ENCODE data around the gene FSCB.
"Not testable (repeated sequence)": the region's sequence is repeated elsewhere in the genome, so short reads cannot be mapped to it uniquely, and the experiment has no call there.

The FSCB gene

GRCh38 chr14:44507183-44507582 is at the start of gene FSCB:
TSS of gene FSCB (minus strand) at chr14:44507283. CDS start at chr14:44506987, 296 bp downstream.
- H3K4me3 ChIP-seq (ENCODE audit: low read depth in 1 of 2, low read length in 2 of 2): no peak within 1 kb of the TSS

DNA sequence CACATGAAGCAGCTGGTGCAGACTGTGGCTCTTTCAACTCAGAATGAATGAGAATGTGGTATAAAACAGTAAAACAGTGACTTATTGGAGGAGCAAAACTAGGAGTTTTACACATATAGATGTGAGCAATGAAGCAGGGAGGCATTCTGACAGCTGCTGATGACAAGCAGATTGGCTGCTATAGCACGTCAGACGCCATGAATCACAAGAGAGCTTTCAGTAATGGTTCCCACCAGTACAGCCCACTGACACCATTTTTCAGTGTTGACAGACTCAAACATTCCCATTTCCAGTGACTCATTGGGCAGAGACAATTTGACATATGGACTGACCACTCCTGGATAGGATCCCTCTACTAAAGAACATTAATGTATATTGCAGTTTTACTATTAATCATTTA is 24.6 kb upstream of the FSCB start:
- H3K4me3 ChIP-seq (ENCODE audit: low read depth in 1 of 2, low read length in 2 of 2): no peak overlapping the region
- no peak overlapping the region for H3K9ac ChIP-seq (ENCODE audit: low read depth in 1 of 2, low read length in 2 of 2)

More at GRCh38 chr14:44507183-44507582, at the start of gene FSCB:
- H3K9ac ChIP-seq (ENCODE audit: low read depth in 1 of 2, low read length in 2 of 2): no peak within 1 kb of the TSS
- no peaks in the 10 kb centered on the region for H3K36me3 ChIP-seq (ENCODE audit: control insufficient read depth in 1 of 2, insufficient read depth in 2 of 2, low read length in 2 of 2)
- peaks cover 0 to 2% of the 10 kb centered on the region in 2 donors for H3K9me3 ChIP-seq (ENCODE audit: control insufficient read depth in 1 of 2, low read length in 2 of 2)
- no peak within 1 kb of the TSS for H3K27ac ChIP-seq (ENCODE audit: low read depth, low read length)
- no peaks in the 10 kb centered on the region for H3K4me1 ChIP-seq (ENCODE audit: control insufficient read depth in 1 of 2, insufficient read depth in 2 of 2, low read length in 2 of 2)
- no peaks in the 10 kb centered on the region for H3K27me3 ChIP-seq (ENCODE audit: control insufficient read depth in 1 of 2, insufficient read depth in 2 of 2, low read length in 2 of 2)

GRCh38 chr14:44530475-44530874 is 23.4 kb upstream of the FSCB start:
- no peaks in the 10 kb centered on the region for H3K4me1 ChIP-seq (ENCODE audit: control insufficient read depth in 1 of 2, insufficient read depth in 2 of 2, low read length in 2 of 2)
- no peaks in the 10 kb centered on the region for H3K9me3 ChIP-seq (ENCODE audit: control insufficient read depth in 1 of 2, low read length in 2 of 2)
- H3K36me3 ChIP-seq (ENCODE audit: control insufficient read depth in 1 of 2, insufficient read depth in 2 of 2, low read length in 2 of 2): no peaks in the 10 kb centered on the region
- H3K27ac ChIP-seq (ENCODE audit: low read depth, low read length): no peak overlapping the region
- H3K4me3 ChIP-seq (ENCODE audit: low read depth in 1 of 2, low read length in 2 of 2): no peak overlapping the region
- H3K9ac ChIP-seq (ENCODE audit: low read depth in 1 of 2, low read length in 2 of 2): no peak overlapping the region
- H3K27me3 ChIP-seq (ENCODE audit: control insufficient read depth in 1 of 2, insufficient read depth in 2 of 2, low read length in 2 of 2): no peaks in the 10 kb centered on the region

More for the DNA sequence above, 24.6 kb upstream of the FSCB start:
- H3K27me3 ChIP-seq (ENCODE audit: control insufficient read depth in 1 of 2, insufficient read depth in 2 of 2, low read length in 2 of 2): no peaks in the 10 kb centered on the region
- no peaks in the 10 kb centered on the region for H3K36me3 ChIP-seq (ENCODE audit: control insufficient read depth in 1 of 2, insufficient read depth in 2 of 2, low read length in 2 of 2)
- H3K4me1 ChIP-seq (ENCODE audit: control insufficient read depth in 1 of 2, insufficient read depth in 2 of 2, low read length in 2 of 2): no peaks in the 10 kb centered on the region
- H3K9me3 ChIP-seq (ENCODE audit: control insufficient read depth in 1 of 2, low read length in 2 of 2): no peaks in the 10 kb centered on the region
- H3K27ac ChIP-seq (ENCODE audit: low read depth, low read length): no peak overlapping the region

DNA sequence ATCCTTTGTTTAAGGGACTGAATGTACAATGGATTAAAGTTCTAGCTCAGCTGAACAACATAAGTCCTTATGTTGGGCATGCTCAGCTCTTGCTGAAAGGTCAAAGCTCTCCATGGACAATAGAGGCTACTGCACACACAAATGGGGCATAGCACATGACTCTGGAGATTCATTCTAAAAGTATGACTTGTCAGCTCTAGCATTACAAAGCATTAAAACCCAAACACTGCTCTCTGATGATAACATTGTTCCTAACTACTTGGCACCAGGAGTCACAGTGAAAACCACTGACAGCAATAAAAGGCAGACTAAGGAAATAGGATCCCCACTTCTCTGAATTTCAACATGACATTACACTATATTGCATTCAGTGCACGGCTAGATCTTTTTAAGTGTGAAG is 21.9 kb upstream of the FSCB start:
- H3K9ac ChIP-seq (ENCODE audit: low read depth in 1 of 2, low read length in 2 of 2): no peak overlapping the region
- H3K4me1 ChIP-seq (ENCODE audit: control insufficient read depth in 1 of 2, insufficient read depth in 2 of 2, low read length in 2 of 2): no peaks in the 10 kb centered on the region
- H3K9me3 ChIP-seq (ENCODE audit: control insufficient read depth in 1 of 2, low read length in 2 of 2): no peaks in the 10 kb centered on the region
- no peak overlapping the region for H3K4me3 ChIP-seq (ENCODE audit: low read depth in 1 of 2, low read length in 2 of 2)
- H3K27me3 ChIP-seq (ENCODE audit: control insufficient read depth in 1 of 2, insufficient read depth in 2 of 2, low read length in 2 of 2): no peaks in the 10 kb centered on the region
- H3K36me3 ChIP-seq (ENCODE audit: control insufficient read depth in 1 of 2, insufficient read depth in 2 of 2, low read length in 2 of 2): no peaks in the 10 kb centered on the region
- no peak overlapping the region for H3K27ac ChIP-seq (ENCODE audit: low read depth, low read length)

DNA sequence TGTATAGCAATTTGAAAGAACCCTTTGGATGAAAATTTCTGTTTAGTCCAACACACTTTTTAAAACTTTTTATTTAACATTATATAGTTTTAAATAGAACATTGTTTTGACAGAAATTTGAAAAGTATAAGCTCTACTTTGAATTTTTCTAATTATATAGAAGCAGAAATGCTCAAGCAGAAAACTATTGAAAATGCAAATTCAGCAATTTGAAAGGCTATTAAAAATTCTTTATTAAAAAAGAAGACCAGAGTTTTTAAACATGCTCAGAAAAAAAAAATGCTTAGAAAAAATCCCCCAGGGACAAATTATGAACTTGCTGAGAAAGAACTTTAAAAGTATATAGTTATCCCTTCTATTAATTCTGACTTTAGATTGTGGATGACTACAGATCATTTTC is 21.1 kb upstream of the FSCB start:
- Histone ChIP-seq H3K4me1 (ENCODE audit: control insufficient read depth in 1 of 2, insufficient read depth in 2 of 2, low read length in 2 of 2) (no peaks in the 10 kb centered on the region), H3K36me3 (ENCODE audit: control insufficient read depth in 1 of 2, insufficient read depth in 2 of 2, low read length in 2 of 2) (no peaks in the 10 kb centered on the region), H3K9ac (ENCODE audit: low read depth in 1 of 2, low read length in 2 of 2) (no peak overlapping the region), H3K4me3 (ENCODE audit: low read depth in 1 of 2, low read length in 2 of 2) (no peak overlapping the region), H3K27ac (ENCODE audit: low read depth, low read length) (no peak overlapping the region), H3K27me3 (ENCODE audit: control insufficient read depth in 1 of 2, insufficient read depth in 2 of 2, low read length in 2 of 2) (no peaks in the 10 kb centered on the region), H3K9me3 (ENCODE audit: control insufficient read depth in 1 of 2, low read length in 2 of 2) (no peaks in the 10 kb centered on the region)

DNA sequence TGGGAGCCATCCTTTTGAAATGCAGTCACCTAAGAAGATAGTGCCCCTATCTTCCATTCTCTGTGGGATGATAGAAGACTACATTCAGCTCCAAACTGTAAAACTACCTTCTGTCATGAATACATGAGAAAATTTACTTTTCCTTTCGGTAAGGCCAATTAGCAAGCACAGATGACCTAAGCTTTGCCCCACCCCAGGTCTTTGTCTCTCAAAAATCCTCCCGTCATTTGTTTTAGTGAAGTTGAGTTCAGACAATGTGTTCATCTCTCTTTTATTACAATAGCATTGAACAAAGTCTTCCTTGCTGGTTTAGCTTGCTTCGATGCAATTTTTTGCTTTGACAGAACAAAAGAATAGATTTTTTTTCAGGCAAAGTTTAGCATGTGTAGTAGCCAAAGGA is 18.2 kb upstream of the FSCB start:
- Histone ChIP-seq H3K4me1 (ENCODE audit: control insufficient read depth in 1 of 2, insufficient read depth in 2 of 2, low read length in 2 of 2) (no peaks in the 10 kb centered on the region), H3K27me3 (ENCODE audit: control insufficient read depth in 1 of 2, insufficient read depth in 2 of 2, low read length in 2 of 2) (no peaks in the 10 kb centered on the region), H3K27ac (ENCODE audit: low read depth, low read length) (no peak overlapping the region), H3K4me3 (ENCODE audit: low read depth in 1 of 2, low read length in 2 of 2) (no peak overlapping the region), H3K36me3 (ENCODE audit: control insufficient read depth in 1 of 2, insufficient read depth in 2 of 2, low read length in 2 of 2) (no peaks in the 10 kb centered on the region), H3K9me3 (ENCODE audit: control insufficient read depth in 1 of 2, low read length in 2 of 2) (no peaks in the 10 kb centered on the region), H3K9ac (ENCODE audit: low read depth in 1 of 2, low read length in 2 of 2) (no peak overlapping the region)

- H3K9me3 ChIP-seq (ENCODE audit: control insufficient read depth in 1 of 2, low read length in 2 of 2); H3K4me1 ChIP-seq (ENCODE audit: control insufficient read depth in 1 of 2, insufficient read depth in 2 of 2, low read length in 2 of 2); H3K36me3 ChIP-seq (ENCODE audit: control insufficient read depth in 1 of 2, insufficient read depth in 2 of 2, low read length in 2 of 2); H3K4me3 ChIP-seq (ENCODE audit: low read depth in 1 of 2, low read length in 2 of 2); H3K9ac ChIP-seq (ENCODE audit: low read depth in 1 of 2, low read length in 2 of 2); H3K27ac ChIP-seq (ENCODE audit: low read depth, low read length); H3K27me3 ChIP-seq (ENCODE audit: control insufficient read depth in 1 of 2, insufficient read depth in 2 of 2, low read length in 2 of 2): not testable (repeated sequence)
Measured at GRCh38 chr14:44515668-44516067, 8.6 kb upstream of the FSCB start.

GRCh38 chr14:44508834-44509233 is 1.8 kb upstream of the FSCB start:
- Histone ChIP-seq H3K9me3 (ENCODE audit: control insufficient read depth in 1 of 2, low read length in 2 of 2) (peaks cover 0 to 2% of the 10 kb centered on the region in 2 donors), H3K27ac (ENCODE audit: low read depth, low read length) (no peak overlapping the region), H3K4me1 (ENCODE audit: control insufficient read depth in 1 of 2, insufficient read depth in 2 of 2, low read length in 2 of 2) (no peaks in the 10 kb centered on the region), H3K4me3 (ENCODE audit: low read depth in 1 of 2, low read length in 2 of 2) (no peak overlapping the region), H3K9ac (ENCODE audit: low read depth in 1 of 2, low read length in 2 of 2) (no peak overlapping the region), H3K27me3 (ENCODE audit: control insufficient read depth in 1 of 2, insufficient read depth in 2 of 2, low read length in 2 of 2) (no peaks in the 10 kb centered on the region), H3K36me3 (ENCODE audit: control insufficient read depth in 1 of 2, insufficient read depth in 2 of 2, low read length in 2 of 2) (no peaks in the 10 kb centered on the region)

DNA sequence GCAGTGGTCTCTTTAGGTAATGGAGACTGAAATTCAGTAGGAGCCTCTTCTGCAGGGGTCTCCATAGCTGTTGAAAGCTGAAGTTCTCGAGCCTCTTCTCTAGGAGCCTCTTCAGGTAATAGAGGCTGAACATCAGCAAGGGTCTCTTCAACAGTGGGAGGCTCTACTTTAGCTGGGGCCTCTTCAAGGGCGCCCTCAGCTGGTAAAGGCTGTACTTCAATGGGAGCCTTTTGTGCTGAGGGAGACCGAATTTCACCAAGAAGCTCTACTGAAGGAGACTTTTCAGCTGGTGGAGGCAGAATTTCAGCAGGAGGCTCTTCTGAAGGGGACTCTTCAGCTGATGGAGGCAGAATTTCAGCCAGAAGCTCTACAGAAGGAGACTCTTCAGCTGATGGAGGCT is 1.5 kb downstream of the FSCB start:
- peaks cover 0 to 2% of the 10 kb centered on the region in 2 donors for H3K9me3 ChIP-seq (ENCODE audit: control insufficient read depth in 1 of 2, low read length in 2 of 2)
- no peaks in the 10 kb centered on the region for H3K4me1 ChIP-seq (ENCODE audit: control insufficient read depth in 1 of 2, insufficient read depth in 2 of 2, low read length in 2 of 2)
- H3K27me3 ChIP-seq (ENCODE audit: control insufficient read depth in 1 of 2, insufficient read depth in 2 of 2, low read length in 2 of 2): no peaks in the 10 kb centered on the region
- H3K36me3 ChIP-seq (ENCODE audit: control insufficient read depth in 1 of 2, insufficient read depth in 2 of 2, low read length in 2 of 2): no peaks in the 10 kb centered on the region
- H3K4me3 ChIP-seq (ENCODE audit: low read depth in 1 of 2, low read length in 2 of 2): no peak overlapping the region
- H3K9ac ChIP-seq (ENCODE audit: low read depth in 1 of 2, low read length in 2 of 2): no peak overlapping the region
- H3K27ac ChIP-seq (ENCODE audit: low read depth, low read length): no peak overlapping the region

DNA sequence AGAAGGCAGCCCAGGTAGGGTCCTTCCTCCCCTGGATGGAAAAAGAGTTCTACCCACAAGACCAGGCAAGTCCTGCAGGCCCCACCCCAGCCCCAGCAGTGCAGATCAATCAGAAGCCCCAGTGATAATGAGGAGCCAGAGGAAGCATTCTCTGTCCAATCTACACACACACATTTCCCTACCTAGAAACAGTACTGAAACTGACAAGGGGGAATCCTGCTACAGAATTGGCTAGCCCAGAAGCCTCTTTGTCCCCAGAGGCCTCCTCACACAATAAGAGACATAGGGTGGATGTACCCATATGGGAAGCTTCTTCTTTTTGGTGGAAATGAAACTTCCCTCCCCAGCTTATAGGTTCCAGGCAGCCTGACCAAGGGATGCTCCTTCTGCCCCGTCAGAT is 9.9 kb downstream of the FSCB start:
- Histone ChIP-seq H3K9ac (ENCODE audit: low read depth in 1 of 2, low read length in 2 of 2) (no peak overlapping the region), H3K4me1 (ENCODE audit: control insufficient read depth in 1 of 2, insufficient read depth in 2 of 2, low read length in 2 of 2) (no peaks in the 10 kb centered on the region), H3K36me3 (ENCODE audit: control insufficient read depth in 1 of 2, insufficient read depth in 2 of 2, low read length in 2 of 2) (no peaks in the 10 kb centered on the region), H3K27me3 (ENCODE audit: control insufficient read depth in 1 of 2, insufficient read depth in 2 of 2, low read length in 2 of 2) (no peaks in the 10 kb centered on the region), H3K27ac (ENCODE audit: low read depth, low read length) (no peak overlapping the region), H3K9me3 (ENCODE audit: control insufficient read depth in 1 of 2, low read length in 2 of 2) (peaks cover 0 to 2% of the 10 kb centered on the region in 2 donors), H3K4me3 (ENCODE audit: low read depth in 1 of 2, low read length in 2 of 2) (no peak overlapping the region)

DNA sequence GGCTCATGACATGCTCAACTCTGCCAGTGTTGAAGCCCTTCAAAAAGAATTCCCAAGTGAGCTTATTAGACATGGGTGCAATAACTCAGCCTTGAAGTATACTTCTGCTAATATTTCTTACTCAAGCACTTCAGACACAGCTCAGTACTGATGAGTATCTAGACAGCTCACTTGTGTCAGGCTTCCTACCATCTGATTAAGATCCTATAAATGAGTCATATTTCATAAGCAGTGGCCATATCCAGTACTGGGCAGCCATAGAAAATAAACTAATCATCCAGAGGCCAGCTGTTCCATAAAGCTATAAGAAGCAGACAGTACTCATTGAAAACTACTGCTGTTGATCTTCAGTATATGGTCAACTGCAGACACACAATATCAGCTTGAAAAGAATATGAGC is 12.9 kb downstream of the FSCB start:
- no peak overlapping the region for H3K9ac ChIP-seq (ENCODE audit: low read depth in 1 of 2, low read length in 2 of 2)
- no peaks in the 10 kb centered on the region for H3K36me3 ChIP-seq (ENCODE audit: control insufficient read depth in 1 of 2, insufficient read depth in 2 of 2, low read length in 2 of 2)

More for the DNA sequence above, 12.9 kb downstream of the FSCB start:
- Histone ChIP-seq H3K4me1 (ENCODE audit: control insufficient read depth in 1 of 2, insufficient read depth in 2 of 2, low read length in 2 of 2) (no peaks in the 10 kb centered on the region), H3K27ac (ENCODE audit: low read depth, low read length) (no peak overlapping the region), H3K27me3 (ENCODE audit: control insufficient read depth in 1 of 2, insufficient read depth in 2 of 2, low read length in 2 of 2) (no peaks in the 10 kb centered on the region), H3K4me3 (ENCODE audit: low read depth in 1 of 2, low read length in 2 of 2) (no peak overlapping the region), H3K9me3 (ENCODE audit: control insufficient read depth in 1 of 2, low read length in 2 of 2) (peaks cover 0 to 2% of the 10 kb centered on the region in 2 donors)

Data from duodenal mucosa (tissue), 2 donors.